PC-9 (cell line): ENCODE results near the gene LUC7L3.

Experiments used
- EZH2 ChIP-seq: fragments of 200-600 bp; sonication (generic); IDR thresholded peaks from 2 replicates; pipeline ENCODE4 v1.8.0; 2017; ENCODE audit warnings: antibody characterized with exemption, low read depth
- TF ChIP-seq, protein P1 (sequence below): fragments of 200-600 bp; sonication (generic); conservative IDR thresholded peaks from 2 replicates; pipeline ENCODE4 v1.6.1; 2017; ENCODE audit warnings: mixed run types, antibody characterized with exemption, mild to moderate bottlenecking, moderate library complexity

DNA sequence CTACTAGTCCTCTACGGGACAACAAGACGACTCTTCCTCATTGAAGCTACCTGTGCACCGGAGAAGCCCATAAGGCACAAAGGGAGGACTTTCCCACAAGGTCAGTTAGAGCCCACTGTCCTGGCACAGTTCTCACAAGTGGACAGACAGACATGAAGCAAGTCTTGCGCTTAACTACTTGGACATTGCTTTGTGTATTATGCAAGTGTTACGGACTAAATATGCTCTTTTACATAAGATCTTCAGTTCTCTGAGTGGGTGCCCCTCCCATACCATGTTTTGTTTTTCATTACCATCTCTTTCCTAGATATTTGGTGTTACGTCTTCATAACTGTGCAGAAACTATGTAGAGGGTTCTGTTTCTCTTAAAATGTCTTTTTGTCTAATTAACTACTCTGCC lies 29.8 kb downstream of the LUC7L3 start:
- TF ChIP-seq, protein P1, sequence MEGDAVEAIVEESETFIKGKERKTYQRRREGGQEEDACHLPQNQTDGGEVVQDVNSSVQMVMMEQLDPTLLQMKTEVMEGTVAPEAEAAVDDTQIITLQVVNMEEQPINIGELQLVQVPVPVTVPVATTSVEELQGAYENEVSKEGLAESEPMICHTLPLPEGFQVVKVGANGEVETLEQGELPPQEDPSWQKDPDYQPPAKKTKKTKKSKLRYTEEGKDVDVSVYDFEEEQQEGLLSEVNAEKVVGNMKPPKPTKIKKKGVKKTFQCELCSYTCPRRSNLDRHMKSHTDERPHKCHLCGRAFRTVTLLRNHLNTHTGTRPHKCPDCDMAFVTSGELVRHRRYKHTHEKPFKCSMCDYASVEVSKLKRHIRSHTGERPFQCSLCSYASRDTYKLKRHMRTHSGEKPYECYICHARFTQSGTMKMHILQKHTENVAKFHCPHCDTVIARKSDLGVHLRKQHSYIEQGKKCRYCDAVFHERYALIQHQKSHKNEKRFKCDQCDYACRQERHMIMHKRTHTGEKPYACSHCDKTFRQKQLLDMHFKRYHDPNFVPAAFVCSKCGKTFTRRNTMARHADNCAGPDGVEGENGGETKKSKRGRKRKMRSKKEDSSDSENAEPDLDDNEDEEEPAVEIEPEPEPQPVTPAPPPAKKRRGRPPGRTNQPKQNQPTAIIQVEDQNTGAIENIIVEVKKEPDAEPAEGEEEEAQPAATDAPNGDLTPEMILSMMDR = no peak
- no peak for TF ChIP-seq EZH2
